GM12891 (cell line): Measurements from ENCODE around the gene STK24.

Experiments used
- POLR2A ChIP-seq: IDR thresholded peaks from 2 replicates; pipeline ENCODE4 v1.6.1; 2011; ENCODE audit warnings: low read depth, low read length, control low read depth
- TAF1 ChIP-seq: IDR thresholded peaks from 2 replicates; pipeline ENCODE4 v1.6.1; 2011; ENCODE audit warnings: low read depth, low read length, control low read depth

DNA sequence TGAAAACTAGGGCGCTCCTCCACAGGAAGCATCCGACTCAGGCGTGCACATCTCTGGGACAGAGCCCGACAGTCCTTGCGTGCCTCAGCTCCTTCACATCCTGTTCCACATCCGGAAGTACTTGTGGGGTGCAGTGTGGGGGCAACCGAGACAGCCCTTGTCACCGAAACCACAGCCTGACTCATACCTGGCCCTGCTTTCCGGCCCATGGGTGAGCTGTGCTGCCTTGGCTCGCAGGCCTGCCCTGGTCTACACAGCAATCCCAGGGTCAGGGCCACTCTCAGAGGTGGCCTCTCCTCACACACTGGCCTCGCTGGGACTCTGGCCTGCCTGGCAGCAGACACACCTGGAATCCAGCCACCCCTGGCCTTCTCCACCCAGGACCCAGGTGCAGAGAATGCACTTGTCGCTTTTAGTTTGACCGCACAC, 100.4 kb downstream of the STK24 start:
- peak; percentile 73 for TF ChIP-seq POLR2A
- 0 out of 2 replicates have a peak, but pooled peaks have one; percentile 41 for TF ChIP-seq TAF1
